Hepatocyte (in vitro differentiated cells): ENCODE results near the gene SDF4. TPM values are rescaled to one million over a fixed set of nuclear protein-coding genes. Genes with fewer than 3 reads are reported as not detected.

Experiments used
- DNase-seq: peaks from one replicate; pipeline ENCODE4 v3.0.0-alpha.2; 2016; ENCODE audit warnings: low spot score
- H2AFZ ChIP-seq: fragments of 200-600 bp; sonication (generic); 2 replicates; pipeline ENCODE4 v1.6.0; 2016; ENCODE audit warnings: antibody characterized with exemption, mild to moderate bottlenecking
- H3K27ac ChIP-seq: fragments of 200-600 bp; sonication (generic); 2 replicates; pipeline ENCODE4 v1.5.1; 2016; ENCODE audit warnings: mild to moderate bottlenecking
- H3K27me3 ChIP-seq: fragments of 200-600 bp; sonication (generic); 2 replicates; pipeline ENCODE4 v1.6.1; 2016
- H3K36me3 ChIP-seq: fragments of 200-600 bp; sonication (generic); replicated peaks from 2 replicates; pipeline ENCODE4 v1.5.1; 2016; ENCODE audit warnings: low read depth; ENCODE audit not compliant: insufficient read depth
- H3K4me1 ChIP-seq: fragments of 200-600 bp; sonication (generic); 2 replicates; pipeline ENCODE4 v1.5.1; 2016; ENCODE audit warnings: mild to moderate bottlenecking, moderate library complexity; ENCODE audit not compliant: insufficient read depth
- H3K4me2 ChIP-seq: fragments of 200-600 bp; sonication (generic); 2 replicates; pipeline ENCODE4 v1.6.0; 2016
- H3K4me3 ChIP-seq: fragments of 200-600 bp; sonication (generic); 2 replicates; pipeline ENCODE4 v1.5.1; 2016; ENCODE audit warnings: mild to moderate bottlenecking
- H3K79me2 ChIP-seq: fragments of 200-600 bp; sonication (generic); 2 replicates; pipeline ENCODE4 v1.6.0; 2017; ENCODE audit warnings: mild to moderate bottlenecking
- H3K9me2 ChIP-seq: fragments of 200-600 bp; sonication (generic); replicated peaks from 2 replicates; pipeline ENCODE4 v1.6.0; 2017; ENCODE audit warnings: mild to moderate bottlenecking; ENCODE audit not compliant: insufficient read depth
- H3K9me3 ChIP-seq: fragments of 200-600 bp; sonication (generic); 2 replicates; pipeline ENCODE4 v1.5.1; 2016; ENCODE audit warnings: low read depth, mild to moderate bottlenecking
- H4K20me1 ChIP-seq: fragments of 200-600 bp; sonication (generic); 2 replicates; pipeline ENCODE4 v1.6.0; 2016; ENCODE audit warnings: mild to moderate bottlenecking; ENCODE audit not compliant: insufficient read depth, poor library complexity, severe bottlenecking
- EZH2 ChIP-seq: fragments of 200-600 bp; sonication (generic); IDR thresholded peaks from 2 replicates; pipeline ENCODE4 v1.6.1; 2016; ENCODE audit warnings: antibody characterized with exemption, mild to moderate bottlenecking, borderline replicate concordance
- EZH2phosphoT487 ChIP-seq: fragments of 200-600 bp; sonication (generic); IDR thresholded peaks from one replicate; pipeline ENCODE4 v1.6.1; 2018; ENCODE audit warnings: antibody characterized with exemption, mild to moderate bottlenecking, low read depth, moderate library complexity; ENCODE audit not compliant: unreplicated experiment, severe bottlenecking
- WGBS: methylation state at CpG from one replicate; pipeline ENCODE4 v1.1.6; 2016; ENCODE audit warnings: low lambda C conversion rate; ENCODE audit errors: missing lambda C conversion rate; 5-methylcytosine and 5-hydroxymethylcytosine counted together
- polyA plus RNA-seq: library from polyadenylated mRNA; unstranded; fragments of >200 nt; fragmentation: Nextera tagmentation; extraction: Ambion mirVana; gene quantifications from 2 replicates; pipeline ENCODE4 v1.2.1, GENCODE V29; 2016
- total RNA-seq: library from RNA; depleted of rRNA; stranded (reverse); fragments of >200 nt; gene quantifications from 2 replicates; pipeline ENCODE4 v1.2.3, GENCODE V29; 2014
- TF ChIP-seq, protein P1 (sequence below): fragments of 200-600 bp; sonication (generic); IDR thresholded peaks from 2 replicates; pipeline ENCODE4 v1.5.1; 2016; ENCODE audit warnings: antibody characterized with exemption, mild to moderate bottlenecking; ENCODE audit not compliant: poor library complexity

SDF4 gene, protein sequence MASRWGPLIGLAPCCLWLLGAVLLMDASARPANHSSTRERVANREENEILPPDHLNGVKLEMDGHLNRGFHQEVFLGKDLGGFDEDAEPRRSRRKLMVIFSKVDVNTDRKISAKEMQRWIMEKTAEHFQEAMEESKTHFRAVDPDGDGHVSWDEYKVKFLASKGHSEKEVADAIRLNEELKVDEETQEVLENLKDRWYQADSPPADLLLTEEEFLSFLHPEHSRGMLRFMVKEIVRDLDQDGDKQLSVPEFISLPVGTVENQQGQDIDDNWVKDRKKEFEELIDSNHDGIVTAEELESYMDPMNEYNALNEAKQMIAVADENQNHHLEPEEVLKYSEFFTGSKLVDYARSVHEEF
- total RNA-seq (110 and 156 TPM in 2 replicates), polyA plus RNA-seq (296 and 311 TPM in 2 replicates)

DNA sequence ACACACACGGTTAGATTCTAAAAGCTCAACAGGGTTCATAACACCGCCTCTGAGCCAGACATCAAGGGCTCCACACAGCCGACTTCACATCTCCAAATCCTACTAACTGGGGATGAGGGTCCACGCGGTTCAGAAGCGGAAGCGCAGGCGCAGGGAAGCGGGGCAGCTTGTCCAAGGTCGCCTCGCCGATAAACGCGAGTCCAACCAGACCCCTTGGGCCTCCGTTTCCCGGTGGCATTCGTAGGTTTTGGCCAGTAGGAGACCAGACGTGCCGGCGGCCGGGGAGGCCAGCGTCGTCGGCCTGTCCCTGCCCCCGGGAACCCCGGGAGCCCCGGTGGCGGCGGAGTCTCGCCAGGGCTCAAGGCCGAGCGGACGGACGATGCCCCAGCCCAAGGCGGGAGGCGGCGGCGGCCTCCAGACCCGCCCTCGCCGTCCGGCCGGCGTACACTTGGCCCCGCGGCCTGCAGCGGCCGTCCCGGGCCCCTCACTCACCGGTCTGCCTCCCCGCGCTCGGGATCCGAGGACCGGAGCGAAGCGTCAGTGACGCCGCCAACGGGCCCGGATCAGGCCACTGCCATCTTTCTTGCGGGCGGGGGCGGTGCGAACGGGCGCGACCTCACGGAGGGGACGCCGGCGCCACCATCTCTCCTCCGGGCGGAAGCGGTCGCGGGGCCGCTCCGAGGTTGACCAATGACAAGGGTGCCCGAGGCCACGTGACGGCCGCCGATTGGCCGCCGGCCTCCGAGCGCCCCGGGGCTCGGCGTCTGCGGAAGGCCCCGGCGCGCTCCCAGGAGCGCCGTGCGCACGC is at the start of gene SDF4:
Gene SDF4, minus strand, starts transcription at position 602 of the 808 bp plus-strand sequence. CDS start 3,229 bp downstream, outside the sequence.
- under 1% methylated on average over 79 of the region's 99 CpGs for WGBS
- Histone ChIP-seq H3K4me2 (peak within 1 kb of the TSS; percentile 91), H3K27ac (peak within 1 kb of the TSS; percentile 95), H3K4me3 (peak within 1 kb of the TSS; percentile 86), H2AFZ (peak within 1 kb of the TSS; percentile 47), H3K9me2 (no peaks in the 10 kb centered on the region), H3K36me3 (no peaks in the 10 kb centered on the region), H3K27me3 (no peaks in the 10 kb centered on the region), H4K20me1 (peaks cover 21% of the 10 kb centered on the region), H3K4me1 (peaks cover 23% of the 10 kb centered on the region), H3K79me2 (peaks cover 65% of the 10 kb centered on the region), H3K9me3 (no peaks in the 10 kb centered on the region)
- DNase-seq = peak; percentile 99
- no peak for TF ChIP-seq EZH2
- TF ChIP-seq EZH2phosphoT487 = no peak
- TF ChIP-seq, protein P1, sequence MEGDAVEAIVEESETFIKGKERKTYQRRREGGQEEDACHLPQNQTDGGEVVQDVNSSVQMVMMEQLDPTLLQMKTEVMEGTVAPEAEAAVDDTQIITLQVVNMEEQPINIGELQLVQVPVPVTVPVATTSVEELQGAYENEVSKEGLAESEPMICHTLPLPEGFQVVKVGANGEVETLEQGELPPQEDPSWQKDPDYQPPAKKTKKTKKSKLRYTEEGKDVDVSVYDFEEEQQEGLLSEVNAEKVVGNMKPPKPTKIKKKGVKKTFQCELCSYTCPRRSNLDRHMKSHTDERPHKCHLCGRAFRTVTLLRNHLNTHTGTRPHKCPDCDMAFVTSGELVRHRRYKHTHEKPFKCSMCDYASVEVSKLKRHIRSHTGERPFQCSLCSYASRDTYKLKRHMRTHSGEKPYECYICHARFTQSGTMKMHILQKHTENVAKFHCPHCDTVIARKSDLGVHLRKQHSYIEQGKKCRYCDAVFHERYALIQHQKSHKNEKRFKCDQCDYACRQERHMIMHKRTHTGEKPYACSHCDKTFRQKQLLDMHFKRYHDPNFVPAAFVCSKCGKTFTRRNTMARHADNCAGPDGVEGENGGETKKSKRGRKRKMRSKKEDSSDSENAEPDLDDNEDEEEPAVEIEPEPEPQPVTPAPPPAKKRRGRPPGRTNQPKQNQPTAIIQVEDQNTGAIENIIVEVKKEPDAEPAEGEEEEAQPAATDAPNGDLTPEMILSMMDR = no peak

DNA sequence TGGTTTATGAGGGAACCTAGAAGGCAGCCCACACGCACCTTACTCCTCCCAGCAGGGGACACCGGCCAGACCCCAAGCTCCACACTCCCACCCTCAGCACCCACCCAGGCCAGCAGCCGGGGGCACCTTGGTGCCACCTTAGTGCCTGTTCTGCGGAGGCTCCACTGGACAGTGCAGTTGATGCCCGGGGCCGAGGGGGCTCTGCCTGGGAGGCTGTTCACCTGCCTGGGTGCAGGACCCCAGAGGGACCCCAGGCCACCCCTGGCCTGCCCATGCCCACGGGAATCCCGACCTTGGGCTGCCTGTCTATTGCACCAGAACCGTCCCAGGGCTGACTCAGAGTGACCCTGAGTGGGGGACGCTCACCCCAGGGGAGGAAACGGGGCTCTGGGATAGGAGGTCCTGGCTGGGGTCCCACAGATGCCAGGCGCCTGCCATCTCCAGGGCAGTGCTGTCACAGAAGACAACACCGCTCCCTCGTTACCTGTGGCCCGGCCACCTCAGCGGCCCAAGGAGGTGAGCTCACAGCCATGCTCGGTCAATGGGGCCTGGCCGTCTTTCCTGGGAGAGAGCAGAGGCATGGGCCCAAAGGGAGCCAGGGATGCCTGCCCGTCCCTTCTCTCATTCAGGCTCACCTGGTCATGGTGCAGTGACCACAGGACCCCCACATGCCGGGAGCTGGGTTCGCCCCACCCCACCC is 49.1 kb upstream of the SDF4 start:
- Histone ChIP-seq H3K9me2 (no peaks in the 10 kb centered on the region), H3K36me3 (no peaks in the 10 kb centered on the region), H2AFZ (no peak overlapping the region), H3K27ac (no peak overlapping the region), H4K20me1 (no peaks in the 10 kb centered on the region), H3K4me2 (no peak overlapping the region), H3K27me3 (no peaks in the 10 kb centered on the region), H3K4me3 (no peak overlapping the region), H3K4me1 (no peaks in the 10 kb centered on the region), H3K9me3 (no peaks in the 10 kb centered on the region), H3K79me2 (no peaks in the 10 kb centered on the region)
- no peak for DNase-seq
- WGBS = 92% methylated on average over 19 of the region's 21 CpGs
- TF ChIP-seq EZH2phosphoT487 = no peak
- TF ChIP-seq, protein P1 = no peak
- no peak for TF ChIP-seq EZH2

DNA sequence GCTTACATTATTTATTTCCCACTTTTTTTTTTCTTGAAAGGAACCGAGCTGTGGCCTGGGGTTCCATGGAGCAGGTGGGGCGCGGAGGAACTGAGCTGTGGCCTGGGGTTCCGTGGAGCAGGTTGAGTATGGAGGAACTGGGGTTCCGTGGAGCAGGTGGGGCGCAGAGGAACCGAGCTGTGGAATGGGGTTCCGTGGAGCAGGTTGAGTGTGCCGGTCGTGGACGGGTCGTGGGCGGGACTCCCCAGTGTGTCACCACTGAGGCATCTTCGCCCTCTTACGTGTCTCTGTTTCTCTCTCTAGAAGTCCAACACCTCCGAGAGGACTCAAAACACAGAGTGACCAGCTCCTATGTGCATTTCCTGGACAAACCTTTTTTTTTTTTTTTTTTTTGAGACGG is 47.2 kb upstream of the SDF4 start:
- no peaks in the 10 kb centered on the region for H3K9me2 ChIP-seq
- H3K4me1 ChIP-seq = no peaks in the 10 kb centered on the region
- H3K4me2 ChIP-seq = no peak overlapping the region
- no peaks in the 10 kb centered on the region for H3K9me3 ChIP-seq
- no peak for DNase-seq
- H3K36me3 ChIP-seq = no peaks in the 10 kb centered on the region
- no peak overlapping the region for H3K4me3 ChIP-seq
- no peaks in the 10 kb centered on the region for H3K27me3 ChIP-seq
- H3K79me2 ChIP-seq = no peaks in the 10 kb centered on the region
- H2AFZ ChIP-seq = no peak overlapping the region
- H4K20me1 ChIP-seq = no peaks in the 10 kb centered on the region
- H3K27ac ChIP-seq = no peak overlapping the region
- TF ChIP-seq EZH2phosphoT487 (no peak), EZH2 (no peak)
- TF ChIP-seq, protein P1 = no peak
- 89% methylated on average over 16 of the region's 17 CpGs for WGBS
